Skin epidermis (tissue), 12 donors: ENCODE data around the gene SLC24A4.
A peak's percentile ranks its signal among the peaks of the same experiment; 100 is the strongest.

Experiments
- H3K27ac ChIP-seq, 21 experiments: fragments of 200-600 bp; sonication (generic) in 11 of 21; one replicate each; pipeline ENCODE4 v1.5.0; 2020; ENCODE audit warnings: mild to moderate bottlenecking in 3 of 21, inconsistent platforms in 2 of 21, moderate library complexity in 2 of 21
- H3K4me3 ChIP-seq, 7 experiments: fragments of 200-600 bp; sonication (generic) in 2 of 7; one replicate each; pipeline ENCODE4 v1.5.0; 2020; ENCODE audit warnings: inconsistent platforms in 2 of 7, mild to moderate bottlenecking in 2 of 7, moderate library complexity in 1 of 7

Gene SLC24A4

GRCh38 chr14:92489394-92490238, 166.7 kb downstream of the SLC24A4 start:
- H3K27ac ChIP-seq = no peak overlapping the region
- no peak overlapping the region for H3K4me3 ChIP-seq

- no peak overlapping the region for H3K27ac ChIP-seq
- no peak overlapping the region for H3K4me3 ChIP-seq
These were observed 167.4 kb downstream of the SLC24A4 start for GRCh38 chr14:92490239-92490959.

DNA sequence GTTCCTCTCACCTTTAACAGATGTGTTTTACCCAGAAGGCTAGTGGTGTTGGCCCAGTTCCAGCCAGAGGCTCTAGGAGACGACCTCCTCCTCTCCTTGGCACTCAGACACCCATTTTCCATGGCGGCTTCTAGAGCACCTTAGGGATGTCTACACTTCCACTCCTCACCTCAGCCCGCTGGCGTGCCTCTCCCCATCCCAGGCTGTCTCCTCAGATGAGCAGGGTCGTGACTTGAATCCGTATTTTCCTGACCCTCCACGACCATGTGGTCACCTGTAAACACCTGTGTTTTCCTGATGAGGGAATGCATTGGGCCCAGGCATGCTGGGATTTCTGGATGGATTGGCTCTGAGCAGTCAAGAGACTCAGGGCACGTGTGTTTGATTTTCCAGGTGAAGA, 168.8 kb downstream of the SLC24A4 start:
- Histone ChIP-seq H3K4me3 (no peak overlapping the region), H3K27ac (no peak overlapping the region)

- H3K27ac ChIP-seq = no peak overlapping the region
These were observed 169.3 kb downstream of the SLC24A4 start for GRCh38 chr14:92492258-92492657.

DNA sequence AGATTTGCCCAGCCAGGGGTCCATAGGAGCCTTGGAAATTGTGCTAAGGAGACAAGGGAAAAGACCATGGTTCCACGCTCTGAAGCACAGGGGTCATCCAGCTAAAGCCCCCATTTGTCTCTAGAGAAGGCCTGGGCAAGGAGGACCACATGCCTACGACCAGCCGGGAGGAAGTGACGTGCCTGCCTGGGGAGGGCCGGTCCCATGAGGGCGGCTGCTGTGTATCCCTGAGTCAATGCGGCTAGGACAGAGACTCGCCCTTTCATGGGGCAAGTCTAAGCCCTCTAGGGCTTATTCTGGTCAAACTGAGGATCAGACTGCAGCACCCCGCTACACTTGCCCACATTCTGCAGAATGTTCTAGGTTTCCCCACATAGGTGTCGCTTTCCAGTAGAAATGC, 170.1 kb downstream of the SLC24A4 start:
- Histone ChIP-seq H3K4me3 (no peak overlapping the region), H3K27ac (no peak overlapping the region)

More at GRCh38 chr14:92492258-92492657, 169.3 kb downstream of the SLC24A4 start:
- no peak overlapping the region for H3K4me3 ChIP-seq

- Histone ChIP-seq H3K27ac (no peak overlapping the region), H3K4me3 (no peak overlapping the region)
These were observed 170.5 kb downstream of the SLC24A4 start for GRCh38 chr14:92493492-92493891.

DNA sequence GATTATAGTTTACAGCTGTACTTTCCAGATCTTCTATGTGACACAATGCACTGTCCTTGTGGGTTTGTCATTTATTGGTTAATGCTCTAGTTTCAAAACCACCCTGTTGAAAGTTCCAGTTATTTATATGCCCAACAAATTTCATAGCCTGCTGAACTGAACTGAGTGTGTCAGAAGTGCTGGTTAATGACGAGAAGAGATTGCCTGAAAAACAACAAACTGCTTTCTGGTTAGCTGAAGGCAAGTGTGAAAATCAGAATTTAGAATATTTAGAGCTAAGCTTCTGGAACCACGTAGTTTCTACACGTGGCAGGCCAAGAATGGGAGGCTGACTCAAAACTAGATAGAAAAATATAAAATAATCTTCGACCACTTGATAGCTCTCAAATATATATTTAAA, 171.5 kb downstream of the SLC24A4 start:
- H3K4me3 ChIP-seq = no peak overlapping the region
- H3K27ac ChIP-seq = no peak overlapping the region

GRCh38 chr14:92495027-92495426, 172.1 kb downstream of the SLC24A4 start:
- H3K27ac ChIP-seq = no peak overlapping the region
- no peak overlapping the region for H3K4me3 ChIP-seq

- H3K27ac ChIP-seq = no peak overlapping the region
- H3K4me3 ChIP-seq = no peak overlapping the region
These were observed 173.4 kb downstream of the SLC24A4 start for GRCh38 chr14:92496191-92496857.

GRCh38 chr14:92497391-92497790, 174.4 kb downstream of the SLC24A4 start:
- Histone ChIP-seq H3K4me3 (no peak overlapping the region), H3K27ac (no peak overlapping the region)

- no peak overlapping the region for H3K27ac ChIP-seq
- H3K4me3 ChIP-seq = no peak overlapping the region
These were observed 176.3 kb downstream of the SLC24A4 start for GRCh38 chr14:92499234-92499633.

- peak overlapping the region in 1 of 21 experiments; percentile 6 for H3K27ac ChIP-seq
- H3K4me3 ChIP-seq = no peak overlapping the region
These were observed 177.6 kb downstream of the SLC24A4 start for GRCh38 chr14:92500491-92500941.

- Histone ChIP-seq H3K27ac (no peak overlapping the region), H3K4me3 (no peak overlapping the region)
These were observed 179.0 kb downstream of the SLC24A4 start for GRCh38 chr14:92501891-92502351.

DNA sequence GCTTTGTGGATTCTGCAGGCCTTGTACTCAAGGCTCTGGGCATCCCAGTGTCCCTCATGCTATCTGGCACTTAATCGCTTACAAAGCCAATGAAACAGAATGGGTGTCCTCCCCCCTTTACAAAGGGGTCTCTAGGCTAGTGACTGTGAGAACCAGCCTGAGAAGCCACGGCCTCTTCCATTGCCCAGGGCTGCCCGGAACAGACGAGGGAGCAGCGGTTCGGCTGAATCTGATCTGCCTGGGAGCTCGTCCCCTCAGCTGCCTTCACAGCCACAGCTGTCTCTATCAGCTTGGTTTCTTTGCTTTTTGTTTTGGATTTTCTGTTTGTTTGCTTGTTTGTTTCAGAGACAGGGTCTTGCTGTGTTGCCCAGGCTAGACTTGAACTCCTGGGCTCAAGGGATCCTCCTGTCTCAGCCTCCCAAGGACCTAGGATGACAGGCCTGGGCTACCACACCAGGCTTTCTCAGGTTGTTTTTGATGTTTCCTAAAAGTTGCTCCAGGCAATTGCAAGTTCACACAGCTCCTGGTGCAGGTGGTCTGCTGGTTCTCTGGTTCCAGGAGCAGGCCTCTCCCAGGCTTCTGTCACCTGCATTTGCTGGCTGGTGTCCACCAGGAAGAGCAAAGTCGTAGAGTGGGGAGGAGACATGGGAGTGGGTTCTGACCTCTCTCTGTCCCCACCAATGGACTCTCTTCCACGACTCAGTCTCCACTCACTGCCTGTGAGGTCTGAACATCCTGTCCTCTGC, 179.7 kb downstream of the SLC24A4 start:
- Histone ChIP-seq H3K4me3 (no peak overlapping the region), H3K27ac (no peak overlapping the region)

GRCh38 chr14:92503756-92504491, 181.0 kb downstream of the SLC24A4 start:
- Histone ChIP-seq H3K27ac (peak overlapping the region in 1 of 21 experiments; percentile 32), H3K4me3 (no peak overlapping the region)

- H3K4me3 ChIP-seq = no peak overlapping the region
- H3K27ac ChIP-seq = no peak overlapping the region
These were observed 182.9 kb downstream of the SLC24A4 start for GRCh38 chr14:92505826-92506225.

- Histone ChIP-seq H3K4me3 (no peak overlapping the region), H3K27ac (no peak overlapping the region)
These were observed 183.3 kb downstream of the SLC24A4 start for GRCh38 chr14:92506231-92506630.

DNA sequence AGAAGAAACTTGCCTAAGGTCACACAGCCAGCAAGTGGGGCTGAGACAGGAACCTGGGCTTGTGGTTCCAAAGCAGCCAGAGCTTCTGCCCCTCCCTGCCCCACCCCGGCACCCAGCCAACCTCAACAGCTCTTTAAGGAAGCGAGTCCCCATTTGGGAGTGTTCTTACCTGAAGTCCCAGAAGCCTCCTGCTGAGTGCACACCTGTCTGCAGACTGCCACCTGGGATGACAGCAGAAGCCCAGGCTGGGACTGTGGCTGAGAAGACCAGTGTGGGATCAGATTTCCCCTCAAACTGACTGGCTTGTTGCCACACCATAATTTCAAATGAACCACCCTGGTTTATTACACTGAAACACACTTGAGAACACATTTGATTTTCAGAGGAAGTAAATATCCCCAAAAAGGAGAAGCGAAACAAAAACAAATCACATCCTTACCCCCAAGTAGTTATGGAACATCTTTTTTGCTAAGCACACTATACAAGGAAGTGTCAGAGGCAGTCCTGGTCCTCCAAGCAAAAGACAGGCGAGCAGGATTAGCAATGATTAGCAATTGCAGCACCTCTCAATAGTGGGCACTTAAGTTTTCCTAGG, 184.3 kb downstream of the SLC24A4 start:
- Histone ChIP-seq H3K4me3 (no peak overlapping the region), H3K27ac (peak overlapping the region in 1 of 21 experiments; percentile 3)

- peak overlapping the region in 11 of 21 experiments; percentile 11 to 79 (median 42) for H3K27ac ChIP-seq
- H3K4me3 ChIP-seq = no peak overlapping the region
These were observed 188.0 kb downstream of the SLC24A4 start for GRCh38 chr14:92510972-92511371.
